HepG2 (cell line): ENCODE measurements around the gene CERS4. TPM values are rescaled to one million over a fixed set of nuclear protein-coding genes. Genes with fewer than 3 reads are reported as not detected.

Experiments
- ATAC-seq: fragments of 200-7000 bp; cut with Tn5 transposase; 3 replicates; pipeline ENCODE4 v1.9.1; 2020; ENCODE audit warnings: mild to moderate bottlenecking, moderate library complexity
- BruUV-seq: library from RNA; stranded (reverse); fragments of 400-500 nt; replicated peaks from 2 replicates; lab custom pipeline; 2021; lab: Mats Ljungman, UMichigan
- CTCF ChIA-PET: fragments of 300-600 bp; formaldehyde crosslinking; extraction: SDS; loops from one replicate; lab custom pipeline; 2021; ENCODE audit warnings: low total read pairs, inconsistent platforms, low intra/inter-chr PET ratio; lab: Yijun Ruan, JAX
- POLR2A ChIA-PET: fragments of 350-600 bp; sonication (Branson Sonifier 250); formaldehyde crosslinking; loops from one replicate; lab custom pipeline; 2020; ENCODE audit warnings: antibody characterized with exemption, inconsistent platforms; lab: Yijun Ruan, JAX
- DNase-seq: peaks from one replicate; pipeline ENCODE4 v3.0.0-alpha.2; 2015; ENCODE audit warnings: low spot score
- FAIRE-seq: peaks from 3 replicates; lab custom pipeline; 2011; peaks lifted over from hg19 to GRCh38; lab: Jason Lieb, UNC
- H2AFZ ChIP-seq: one replicate; pipeline ENCODE4 v1.6.1; 2011; ENCODE audit warnings: low read length, inconsistent platforms
- H3K27ac ChIP-seq: fragments of 300-600 bp; 3 replicates; pipeline ENCODE4 v1.8.0; 2011; ENCODE audit warnings: mixed run types, mild to moderate bottlenecking, mixed read lengths, low read length, inconsistent platforms; ENCODE audit not compliant: insufficient read depth; ENCODE audit errors: extremely low read length
- H3K27me3 ChIP-seq, 2 experiments: fragments of 200-600 bp in 1 of 2; 2 replicates in 1 of 2; 3 replicates in 1 of 2; pipeline versions ENCODE4 v1.6.0 to v1.8.0; 2011; ENCODE audit warnings: low read length in 2 of 2, mild to moderate bottlenecking in 2 of 2, moderate library complexity in 2 of 2, inconsistent platforms in 1 of 2; ENCODE audit not compliant: insufficient read depth in 2 of 2, control insufficient read depth in 1 of 2
- H3K36me3 ChIP-seq, 2 experiments: fragments of 200-600 bp in 1 of 2; replicated peaks in 1 of 2; 2 replicates in 1 of 2; 3 replicates in 1 of 2; pipeline versions ENCODE4 v1.5.1 to v1.8.0; 2011; ENCODE audit warnings: low read length in 2 of 2, inconsistent platforms in 1 of 2; ENCODE audit not compliant: insufficient read depth in 2 of 2, control insufficient read depth in 1 of 2
- H3K4me1 ChIP-seq: 2 replicates; pipeline ENCODE4 v1.5.1; 2012; ENCODE audit warnings: low read length, inconsistent platforms; ENCODE audit not compliant: insufficient read depth
- H3K4me2 ChIP-seq: 2 replicates; pipeline ENCODE4 v1.6.0; 2011; ENCODE audit warnings: low read depth, low read length, inconsistent platforms
- H3K4me3 ChIP-seq, 3 experiments: fragments of 200-600 bp in 1 of 3; sonication (generic), shearing (Covaris generic) in 1 of 3; replicated peaks in 1 of 3; 2 replicates each; pipeline ENCODE4 v1.5.1; 2011 to 2016; ENCODE audit warnings: low read length in 3 of 3, inconsistent platforms in 2 of 3, low read depth in 2 of 3, mild to moderate bottlenecking in 2 of 3, control low read depth in 1 of 3, mixed read lengths in 1 of 3; ENCODE audit not compliant: insufficient read depth in 1 of 3
- H3K79me2 ChIP-seq: one replicate; pipeline ENCODE4 v1.6.1; 2011; ENCODE audit warnings: low read length, inconsistent platforms; ENCODE audit not compliant: insufficient read depth
- H3K9ac ChIP-seq: 2 replicates; pipeline ENCODE4 v1.6.0; 2011; ENCODE audit warnings: mild to moderate bottlenecking, low read depth, low read length, inconsistent platforms; ENCODE audit not compliant: insufficient read depth
- H3K9me3 ChIP-seq: 2 replicates; pipeline ENCODE4 v1.5.1; 2012; ENCODE audit warnings: mild to moderate bottlenecking, low read length
- H4K20me1 ChIP-seq: 2 replicates; pipeline ENCODE4 v1.6.0; 2011; ENCODE audit warnings: inconsistent platforms, mild to moderate bottlenecking, low read length, moderate library complexity; ENCODE audit not compliant: insufficient read depth
- AKAP8 ChIP-seq: sonication (generic); formaldehyde crosslinking; IDR thresholded peaks from 2 replicates; pipeline ENCODE4 v1.5.1; 2020; ENCODE audit warnings: mild to moderate bottlenecking, missing genetic modification reagents
- HCFC1 ChIP-seq: fragments of 150-350 bp; IDR thresholded peaks from 2 replicates; pipeline ENCODE4 v1.6.1; 2014; ENCODE audit warnings: low read depth, low read length
- PAWR ChIP-seq: sonication (generic); formaldehyde crosslinking; IDR thresholded peaks from 2 replicates; pipeline ENCODE4 v1.4.0; 2020; ENCODE audit warnings: missing genetic modification reagents, mild to moderate bottlenecking, borderline replicate concordance
- REXO4 ChIP-seq: sonication (generic); formaldehyde crosslinking; IDR thresholded peaks from 2 replicates; pipeline ENCODE4 v1.8.0; 2022; ENCODE audit warnings: missing genetic modification reagents, mild to moderate bottlenecking, borderline replicate concordance
- SP2 ChIP-seq: sonication (generic); formaldehyde crosslinking; IDR thresholded peaks from 2 replicates; pipeline ENCODE4 v1.5.1; 2020; ENCODE audit warnings: mild to moderate bottlenecking, missing genetic modification reagents
- SP4 ChIP-seq: sonication (generic); formaldehyde crosslinking; IDR thresholded peaks from 2 replicates; pipeline ENCODE4 v1.8.1; 2023; ENCODE audit warnings: mild to moderate bottlenecking, missing genetic modification reagents
- TEAD2 ChIP-seq: sonication (generic); formaldehyde crosslinking; IDR thresholded peaks from 2 replicates; pipeline ENCODE4 v1.9.0; 2021; ENCODE audit warnings: missing genetic modification reagents
- ZIK1 ChIP-seq: sonication (generic); formaldehyde crosslinking; IDR thresholded peaks from 2 replicates; pipeline ENCODE4 v1.5.0; 2020; ENCODE audit warnings: mild to moderate bottlenecking, low read depth, missing genetic modification reagents, borderline replicate concordance
- ZNF367 ChIP-seq: sonication (generic); formaldehyde crosslinking; IDR thresholded peaks from 2 replicates; pipeline ENCODE4 v1.4.0; 2020; ENCODE audit warnings: missing genetic modification reagents, borderline replicate concordance
- WGBS: methylation state at CpG from one replicate; pipeline ENCODE4 v1.1.6; 2017; ENCODE audit warnings: low lambda C conversion rate; 5-methylcytosine and 5-hydroxymethylcytosine counted together
- in situ Hi-C: cut with HindIII; loops from 2 replicates; pipeline ENCODE4 v1.10.0; 2017; ENCODE audit warnings: low pct_unique_long_range_greater_than_20kb; ENCODE audit not compliant: extremely low pct_ligation_motif_present
- intact Hi-C: fragments of 100-400 bp; cut with micrococcal nuclease; formaldehyde crosslinking; loops from one replicate; pipeline ENCODE4 v1.10.0; 2022; ENCODE audit not compliant: unreplicated experiment
- polyA plus RNA-seq, 8 experiments: library from polyadenylated mRNA; depleted of rRNA in 3 of 8; stranded (reverse) in 7 of 8; unstranded in 1 of 8; fragments of >200 nt; fragmentation: Illumina TruSeq in 4 of 8; extraction: Trizol in 4 of 8; gene quantifications; 2 replicates each; pipeline versions ENCODE4 v1.2.1 to v1.2.3, GENCODE V29; 2011 to 2016; ENCODE audit warnings: low read depth in 4 of 8, missing spikeins in 1 of 8, mixed read lengths in 1 of 8; ENCODE audit not compliant: insufficient read depth in 1 of 8
- total RNA-seq, 5 experiments: library from RNA; depleted of rRNA; stranded (reverse); fragments of >200 nt; fragmentation: Illumina TruSeq; extraction: Trizol; gene quantifications; 2 replicates each; pipeline ENCODE4 v1.2.3, GENCODE V29; 2016; ENCODE audit warnings: low read depth in 1 of 5
- TF ChIP-seq, protein P1 (sequence below): sonication (generic); formaldehyde crosslinking; IDR thresholded peaks from 2 replicates; pipeline ENCODE4 v1.5.1; 2020; ENCODE audit warnings: mild to moderate bottlenecking, missing genetic modification reagents

CERS4 gene
- total and polyA plus RNA-seq, 2 of the 13 experiments (the other 11 are each of a cell fraction or from before 2014, with no cell fraction given), result 74.7 to 83.5 TPM

GRCh38 chr19:8257052-8257443 is 47.9 kb downstream of the CERS4 start:
- Histone ChIP-seq H3K27ac (peak overlapping the region; percentile 25), H3K9ac (no peak overlapping the region), H3K4me1 (peaks cover 45% of the 10 kb centered on the region), H3K4me2 (no peak overlapping the region), H4K20me1 (no peaks in the 10 kb centered on the region; the same call in 1 of the 2 replicates), H3K4me3 (no peak overlapping the region), H3K36me3 (peaks cover 25 to 61% of the 10 kb centered on the region in 2 experiments), H2AFZ (no peak overlapping the region), H3K9me3 (no peaks in the 10 kb centered on the region), H3K79me2 (no peaks in the 10 kb centered on the region), H3K27me3 (no peaks in the 10 kb centered on the region; a peak in 1 of 5 replicates)
- ChIA-PET CTCF (no interaction called here), POLR2A (no interaction called here)
- no peak for DNase-seq
- intact Hi-C loops, result no loop called here
- no peak for TF ChIP-seq HCFC1
- TF ChIP-seq SP2 (CRISPR knock-in tag), result no peak
- TF ChIP-seq PAWR (CRISPR knock-in tag), result no peak
- no peak for TF ChIP-seq TEAD2 (CRISPR knock-in tag)
- no peak for TF ChIP-seq ZIK1 (CRISPR knock-in tag)
- TF ChIP-seq, protein P1, sequence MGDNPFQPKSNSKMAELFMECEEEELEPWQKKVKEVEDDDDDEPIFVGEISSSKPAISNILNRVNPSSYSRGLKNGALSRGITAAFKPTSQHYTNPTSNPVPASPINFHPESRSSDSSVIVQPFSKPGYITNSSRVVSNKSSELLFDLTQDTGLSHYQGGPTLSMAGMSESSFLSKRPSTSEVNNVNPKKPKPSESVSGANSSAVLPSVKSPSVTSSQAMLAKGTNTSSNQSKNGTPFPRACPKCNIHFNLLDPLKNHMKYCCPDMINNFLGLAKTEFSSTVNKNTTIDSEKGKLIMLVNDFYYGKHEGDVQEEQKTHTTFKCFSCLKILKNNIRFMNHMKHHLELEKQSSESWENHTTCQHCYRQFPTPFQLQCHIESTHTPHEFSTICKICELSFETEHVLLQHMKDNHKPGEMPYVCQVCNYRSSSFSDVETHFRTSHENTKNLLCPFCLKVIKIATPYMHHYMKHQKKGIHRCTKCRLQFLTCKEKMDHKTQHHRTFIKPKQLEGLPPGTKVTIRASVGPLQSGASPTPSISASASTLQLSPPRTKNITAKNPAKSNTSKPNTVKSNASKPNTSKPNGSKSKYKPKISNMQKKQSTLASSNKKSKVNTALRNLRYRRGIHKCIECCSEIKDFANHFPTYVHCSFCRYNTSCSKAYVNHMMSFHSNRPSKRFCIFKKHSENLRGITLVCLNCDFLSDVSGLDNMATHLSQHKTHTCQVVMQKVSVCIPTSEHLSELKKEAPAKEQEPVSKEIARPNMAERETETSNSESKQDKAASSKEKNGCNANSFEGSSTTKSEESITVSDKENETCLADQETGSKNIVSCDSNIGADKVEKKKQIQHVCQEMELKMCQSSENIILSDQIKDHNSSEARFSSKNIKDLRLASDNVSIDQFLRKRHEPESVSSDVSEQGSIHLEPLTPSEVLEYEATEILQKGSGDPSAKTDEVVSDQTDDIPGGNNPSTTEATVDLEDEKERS (CRISPR knock-in tag), result no peak
- no peak for TF ChIP-seq AKAP8 (CRISPR knock-in tag)
- no peak for TF ChIP-seq SP4
- TF ChIP-seq REXO4 (CRISPR knock-in tag), result no peak
- TF ChIP-seq ZNF367 (CRISPR knock-in tag), result no peak
- no peak for FAIRE-seq
- no TSS peak for BruUV-seq
- no peak for ATAC-seq
- 82% methylated on average over 5 of the region's 5 CpGs for WGBS
- in situ Hi-C loops, result loop anchor here (25.0 kb wide), 1 partner anchor 245 kb away; the partner anchor contains the start of gene ELAVL1
